ENCODE data around the gene HPS4.

DNA sequence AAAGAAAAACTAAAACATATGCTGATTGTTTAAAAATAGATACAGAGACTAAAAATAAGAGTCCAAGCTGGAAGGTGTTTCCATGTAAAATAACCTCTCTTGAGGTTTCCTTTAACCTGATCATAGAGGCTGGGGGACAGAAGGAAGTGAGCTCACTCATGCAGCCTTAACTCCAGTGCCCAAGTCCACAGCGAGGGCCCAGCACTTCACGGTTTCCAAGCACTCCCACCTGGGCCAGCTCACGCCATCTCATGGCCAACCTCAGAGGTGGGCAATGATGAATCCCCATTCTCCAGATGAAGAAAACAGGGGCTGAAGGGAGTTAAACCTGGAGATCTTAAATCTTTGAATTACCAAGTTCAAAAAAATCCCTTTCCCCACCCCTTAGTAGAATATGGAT is 43.6 kb upstream of the HPS4 start:
- TF ChIP-seq, protein P1, sequence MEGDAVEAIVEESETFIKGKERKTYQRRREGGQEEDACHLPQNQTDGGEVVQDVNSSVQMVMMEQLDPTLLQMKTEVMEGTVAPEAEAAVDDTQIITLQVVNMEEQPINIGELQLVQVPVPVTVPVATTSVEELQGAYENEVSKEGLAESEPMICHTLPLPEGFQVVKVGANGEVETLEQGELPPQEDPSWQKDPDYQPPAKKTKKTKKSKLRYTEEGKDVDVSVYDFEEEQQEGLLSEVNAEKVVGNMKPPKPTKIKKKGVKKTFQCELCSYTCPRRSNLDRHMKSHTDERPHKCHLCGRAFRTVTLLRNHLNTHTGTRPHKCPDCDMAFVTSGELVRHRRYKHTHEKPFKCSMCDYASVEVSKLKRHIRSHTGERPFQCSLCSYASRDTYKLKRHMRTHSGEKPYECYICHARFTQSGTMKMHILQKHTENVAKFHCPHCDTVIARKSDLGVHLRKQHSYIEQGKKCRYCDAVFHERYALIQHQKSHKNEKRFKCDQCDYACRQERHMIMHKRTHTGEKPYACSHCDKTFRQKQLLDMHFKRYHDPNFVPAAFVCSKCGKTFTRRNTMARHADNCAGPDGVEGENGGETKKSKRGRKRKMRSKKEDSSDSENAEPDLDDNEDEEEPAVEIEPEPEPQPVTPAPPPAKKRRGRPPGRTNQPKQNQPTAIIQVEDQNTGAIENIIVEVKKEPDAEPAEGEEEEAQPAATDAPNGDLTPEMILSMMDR (IDR thresholded peaks at IDR 0.05): no peak
- TF ChIP-seq POLR2A (IDR thresholded peaks at IDR 0.05): no peak

All from body of pancreas (tissue), 4 donors.